Measurements from ENCODE around the gene SLC9B2.

GRCh38 chr4:103105558-103106356 is 29.2 kb upstream of the SLC9B2 start:
- TF ChIP-seq CTCF (IDR thresholded peaks at IDR 0.05) (no peak), POLR2A (IDR thresholded peaks at IDR 0.05) (no peak), EP300 (IDR thresholded peaks at IDR 0.05) (no peak), POLR2AphosphoS5 (IDR thresholded peaks at IDR 0.05) (no peak)

All from upper lobe of left lung (tissue), 4 donors.